HG03575 (cell line): ENCODE measurements around the gene CAPN11.

ENCODE experiments used
- ATAC-seq: cut with Tn5 transposase; IDR thresholded peaks from one replicate; pipeline ENCODE4 v1.9.1; 2021; ENCODE audit not compliant: unreplicated experiment, insufficient number of reproducible peaks, low FRiP score; ENCODE audit errors: extremely low read depth

Gene CAPN11

GRCh38 chr6:44158770-44159228, at the start of gene CAPN11:
Gene CAPN11 (plus strand): TSS chr6:44158820. CDS start chr6:44158849, 29 bp downstream.
- ATAC-seq: no peak

- ATAC-seq: no peak
Measured at GRCh38 chr6:44109212-44109611, 49.4 kb upstream of the CAPN11 start.

GRCh38 chr6:44110005-44110676, 48.5 kb upstream of the CAPN11 start:
- no peak for ATAC-seq

GRCh38 chr6:44110966-44111365, 47.7 kb upstream of the CAPN11 start:
- no peak for ATAC-seq

DNA sequence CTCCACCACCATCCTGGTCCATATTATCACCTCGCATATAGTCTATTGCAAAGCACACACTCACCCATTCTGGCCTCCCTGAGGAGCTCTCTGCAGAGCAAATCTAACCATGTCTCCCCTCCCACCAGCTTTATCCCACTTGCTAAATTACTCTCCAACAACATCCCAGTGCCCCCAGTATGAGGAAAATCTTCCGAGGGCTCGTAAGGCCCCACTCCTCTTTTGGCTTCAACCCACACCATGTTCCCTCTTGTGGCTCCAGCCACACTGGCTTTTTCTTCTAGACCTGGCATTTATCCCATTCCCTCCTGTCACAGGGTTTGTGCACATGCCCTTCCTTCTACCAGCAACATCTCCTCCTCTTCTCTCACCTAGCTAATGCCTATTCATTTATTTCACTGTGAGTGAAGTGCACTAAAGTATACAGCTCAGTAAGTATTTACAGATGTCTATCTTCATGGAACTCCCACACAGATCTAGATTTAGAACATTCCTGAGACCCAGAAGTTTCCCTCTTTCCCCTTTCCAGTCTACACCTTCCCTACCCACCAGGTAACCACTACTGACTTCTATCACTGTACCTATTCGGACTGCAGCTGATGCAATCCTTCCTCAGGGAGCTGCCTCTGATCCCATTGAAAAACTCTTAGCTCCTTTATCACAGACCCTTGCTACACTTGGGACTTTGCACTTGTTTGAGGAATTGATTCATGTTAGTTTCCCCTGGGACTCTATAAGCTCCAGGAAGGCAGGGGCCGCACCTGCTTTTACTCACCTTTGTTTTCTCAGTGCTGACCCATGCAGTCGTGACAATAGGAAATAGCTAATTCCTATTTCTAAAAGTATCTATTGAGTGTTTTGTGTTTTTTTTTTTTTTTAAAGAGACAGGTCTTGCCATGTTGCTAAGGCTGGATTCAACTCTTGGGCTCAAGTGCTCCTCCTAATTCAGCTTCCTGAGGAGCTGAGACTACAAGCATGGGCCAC, 46.9 kb upstream of the CAPN11 start:
- ATAC-seq: no peak

GRCh38 chr6:44113414-44113813, 45.2 kb upstream of the CAPN11 start:
- ATAC-seq: no peak

DNA sequence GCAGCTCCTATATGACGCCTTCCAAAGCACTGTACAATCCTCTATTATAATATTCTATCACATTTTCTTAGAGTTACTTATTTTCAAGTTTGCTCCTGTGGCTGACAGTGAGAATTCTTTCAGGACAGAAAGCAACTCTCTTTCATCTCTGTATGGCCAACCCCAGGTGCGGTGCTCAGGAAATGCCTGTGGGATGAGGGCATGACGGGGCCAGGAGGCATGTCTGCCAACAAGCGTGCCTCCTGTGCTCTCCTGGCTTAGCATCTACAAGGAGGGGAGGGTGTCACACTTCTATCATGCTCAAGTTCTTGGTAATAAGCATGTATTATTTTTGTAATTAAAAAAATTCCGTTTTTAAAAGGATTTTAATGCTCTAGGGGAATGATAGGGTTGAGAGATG, 42.8 kb upstream of the CAPN11 start:
- ATAC-seq: no peak

GRCh38 chr6:44116641-44117382, 41.8 kb upstream of the CAPN11 start:
- ATAC-seq: no peak

- ATAC-seq: no peak
Measured at GRCh38 chr6:44117397-44118128, 41.1 kb upstream of the CAPN11 start.

GRCh38 chr6:44119704-44120262, 38.8 kb upstream of the CAPN11 start:
- ATAC-seq: no peak

GRCh38 chr6:44120692-44121443, 37.8 kb upstream of the CAPN11 start:
- no peak for ATAC-seq

- ATAC-seq: no peak
Measured at GRCh38 chr6:44122801-44123200, 35.8 kb upstream of the CAPN11 start.

DNA sequence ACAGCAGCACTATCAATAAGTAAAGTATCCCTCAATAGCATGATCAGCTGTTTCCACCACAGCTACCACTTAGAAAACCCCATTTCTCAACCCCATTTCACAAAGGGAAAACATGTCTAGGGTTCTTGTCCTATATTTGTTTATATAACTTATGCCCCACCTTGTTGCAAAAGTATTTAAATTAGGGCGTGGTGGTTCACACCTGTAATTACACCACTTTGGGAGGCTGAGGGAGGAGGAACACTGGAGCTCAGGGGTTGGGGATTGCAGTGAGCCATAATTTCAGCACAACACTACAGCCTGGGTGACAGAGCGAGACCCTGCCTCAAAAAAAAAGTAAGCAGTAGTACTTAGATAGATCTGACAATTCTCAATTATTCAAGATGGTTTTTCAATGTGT, 35.1 kb upstream of the CAPN11 start:
- no peak for ATAC-seq

DNA sequence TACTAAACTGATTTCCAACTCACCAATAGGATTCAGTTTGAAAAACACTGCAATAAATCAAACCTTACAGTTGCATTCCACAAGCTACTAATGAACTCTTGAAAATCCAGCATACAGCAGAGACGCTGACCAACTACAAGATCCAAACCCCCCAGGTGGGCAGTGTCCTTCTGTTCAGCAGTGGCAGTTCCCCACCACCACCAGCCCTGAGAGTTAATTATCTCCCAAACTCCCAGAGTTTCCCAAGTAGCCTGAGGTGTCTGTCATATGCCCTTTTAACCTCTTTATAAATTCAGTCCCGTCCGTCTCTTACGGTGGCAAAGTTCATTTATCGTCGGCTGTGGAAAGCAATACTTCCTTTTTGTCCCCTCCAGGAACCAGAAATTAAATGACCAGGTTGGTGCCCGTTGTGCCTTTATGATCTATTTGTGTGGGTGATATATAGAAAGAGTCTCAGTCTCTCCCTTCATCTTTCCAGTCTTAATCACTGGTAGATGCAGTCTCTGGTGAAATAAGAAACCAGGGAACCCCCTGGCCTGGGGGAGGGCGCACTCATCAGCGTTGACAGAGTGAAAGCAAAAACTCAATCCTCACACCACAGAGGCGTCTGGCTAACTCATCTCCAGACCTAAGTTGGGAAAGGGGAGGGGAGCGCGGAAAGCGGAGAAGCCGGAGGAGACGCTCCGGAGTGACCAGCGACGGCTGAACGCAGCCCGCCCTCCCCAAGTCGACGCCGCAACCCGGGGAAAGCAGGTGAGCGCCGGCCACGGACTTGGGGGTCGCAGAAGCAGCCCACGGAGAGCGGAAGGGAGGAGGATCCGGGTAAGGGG, 32.1 kb upstream of the CAPN11 start:
- no peak for ATAC-seq

DNA sequence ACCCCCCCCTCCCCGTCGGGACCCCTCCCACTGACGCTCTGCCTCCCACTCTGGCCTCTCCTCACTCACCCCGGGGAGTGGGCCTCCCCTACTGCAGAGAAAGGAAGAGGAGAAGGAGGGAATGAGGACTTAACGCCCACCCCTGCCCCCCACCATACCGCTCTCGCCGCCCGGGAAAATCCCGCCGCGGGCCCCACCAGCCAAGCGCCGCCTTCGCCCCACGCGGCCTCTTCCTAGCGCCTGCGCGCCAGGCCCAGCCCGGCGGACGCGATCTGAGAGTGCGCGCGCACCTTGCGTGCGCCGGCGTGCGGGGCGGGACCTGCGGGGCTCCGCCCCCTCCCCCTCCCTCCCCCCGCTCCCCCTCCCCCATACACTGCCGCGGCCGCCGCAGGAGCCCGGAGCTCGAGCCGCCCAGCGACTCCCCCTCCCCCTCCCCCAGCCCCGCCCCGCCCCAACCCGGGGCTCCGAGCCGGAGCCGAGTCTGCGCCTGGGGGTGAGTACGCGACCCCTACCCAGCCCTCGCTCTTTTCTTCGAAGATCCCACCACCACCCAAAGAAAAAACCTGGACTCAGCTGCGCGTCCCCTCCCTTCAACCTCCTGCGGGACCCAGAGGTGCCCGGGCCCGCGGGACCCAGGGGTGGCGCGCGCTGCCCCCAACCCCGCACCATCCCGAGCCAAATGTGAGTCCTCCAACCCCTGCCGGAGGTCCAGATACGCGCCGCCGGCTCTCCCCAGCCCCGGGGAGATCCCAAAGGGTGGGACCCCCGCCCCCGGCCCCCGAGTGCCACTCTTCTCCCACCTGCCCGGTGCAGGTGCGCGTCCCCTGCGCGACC, 31.2 kb upstream of the CAPN11 start, which contains the start of the genes MRPL14 and TMEM63B:
Gene MRPL14, minus strand, starts transcription at position 267 of the 834 bp plus-strand sequence. CDS start 10,841 bp downstream, outside the sequence.
Gene TMEM63B, plus strand, starts transcription at position 369 of the 834 bp plus-strand sequence. CDS start 7,031 bp downstream, outside the sequence.
- ATAC-seq: no peak
